ENCODE data around the gene MRPS18B.

Gene MRPS18B

GRCh38 chr6:30617565-30618269 lies at the start of gene MRPS18B:
TSS of gene MRPS18B (plus strand) at chr6:30617840. CDS start at chr6:30617866, 26 bp downstream.
- peak; percentile 99 for DNase-seq

- no peak for DNase-seq
Observed at GRCh38 chr6:30568245-30568644, 49.4 kb upstream of the MRPS18B start.

- DNase-seq = no peak
Observed at GRCh38 chr6:30570263-30570662, 47.4 kb upstream of the MRPS18B start.

GRCh38 chr6:30570740-30571074 lies 46.9 kb upstream of the MRPS18B start:
- no peak for DNase-seq

- DNase-seq = peak; percentile 99
Observed at GRCh38 chr6:30571075-30571761, 46.4 kb upstream of the MRPS18B start, which contains the start of gene ABCF1. TSS of gene ABCF1 (plus strand) at chr6:30571442. CDS start at chr6:30571488, 46 bp downstream.

- DNase-seq = no peak
Observed at GRCh38 chr6:30571762-30572082, 45.9 kb upstream of the MRPS18B start.

- DNase-seq = no peak
Observed at GRCh38 chr6:30572148-30572547, 45.5 kb upstream of the MRPS18B start.

- DNase-seq = no peak
Observed at GRCh38 chr6:30573113-30573512, 44.5 kb upstream of the MRPS18B start.

GRCh38 chr6:30578051-30578450 lies 39.6 kb upstream of the MRPS18B start:
- no peak for DNase-seq

GRCh38 chr6:30583921-30584320 lies 33.7 kb upstream of the MRPS18B start:
- no peak for DNase-seq

- DNase-seq = no peak
Observed at GRCh38 chr6:30589754-30590358, 27.8 kb upstream of the MRPS18B start.

GRCh38 chr6:30590509-30590908 lies 27.1 kb upstream of the MRPS18B start:
- DNase-seq = no peak

GRCh38 chr6:30591008-30591407 lies 26.6 kb upstream of the MRPS18B start:
- DNase-seq = no peak

- no peak for DNase-seq
Observed at GRCh38 chr6:30592287-30592686, 25.4 kb upstream of the MRPS18B start.

- DNase-seq = peak; percentile 80
Observed at GRCh38 chr6:30597315-30598144, 20.1 kb upstream of the MRPS18B start.

- DNase-seq = no peak
Observed at GRCh38 chr6:30598912-30599624, 18.6 kb upstream of the MRPS18B start.

- DNase-seq = no peak
Observed at GRCh38 chr6:30599625-30600324, 17.9 kb upstream of the MRPS18B start.

GRCh38 chr6:30600451-30600961 lies 17.1 kb upstream of the MRPS18B start:
- DNase-seq = peak; percentile 46

GRCh38 chr6:30601436-30601814 lies 16.2 kb upstream of the MRPS18B start:
- DNase-seq = no peak

GRCh38 chr6:30601815-30602641 lies 15.6 kb upstream of the MRPS18B start:
- DNase-seq = no peak

GRCh38 chr6:30603961-30604360 lies 13.7 kb upstream of the MRPS18B start:
- DNase-seq = no peak

Data from femur (tissue), 1 donor.